GM19395 (cell line): ENCODE measurements around the gene EID1.

Experiments
- ATAC-seq: cut with Tn5 transposase; IDR thresholded peaks from one replicate; pipeline ENCODE4 v1.9.1; 2021; ENCODE audit warnings: mild to moderate bottlenecking, moderate library complexity; ENCODE audit not compliant: unreplicated experiment

Gene EID1

GRCh38 chr15:48868536-48868935 lies 9.4 kb upstream of the EID1 start:
- ATAC-seq = no peak

- no peak for ATAC-seq
Observed at GRCh38 chr15:48869966-48870365, 8.0 kb upstream of the EID1 start.

- ATAC-seq = no peak
Observed at GRCh38 chr15:48871542-48871941, 6.4 kb upstream of the EID1 start.

- ATAC-seq = no peak
Observed at GRCh38 chr15:48872632-48873031, 5.3 kb upstream of the EID1 start.

GRCh38 chr15:48875241-48875960 lies 2.5 kb upstream of the EID1 start:
- no peak for ATAC-seq

DNA sequence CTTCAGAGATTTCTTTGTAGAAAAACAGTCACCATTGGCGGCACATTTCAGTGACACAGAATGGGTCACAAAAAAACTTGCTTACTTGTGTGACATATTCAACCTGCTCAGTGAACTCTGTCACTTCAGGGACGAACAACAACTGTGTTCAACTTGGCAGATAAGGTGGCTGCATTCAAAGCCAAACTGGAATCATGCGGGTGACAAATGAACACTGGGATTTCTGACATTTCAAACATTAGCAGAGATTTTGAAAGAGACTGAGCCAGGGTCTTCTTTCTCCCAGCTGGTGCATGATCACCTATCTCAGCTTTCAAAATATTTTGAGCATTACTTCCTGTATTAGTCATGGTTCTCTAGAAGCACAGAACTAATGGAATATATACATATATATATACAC lies 1.9 kb upstream of the EID1 start:
- ATAC-seq = no peak

DNA sequence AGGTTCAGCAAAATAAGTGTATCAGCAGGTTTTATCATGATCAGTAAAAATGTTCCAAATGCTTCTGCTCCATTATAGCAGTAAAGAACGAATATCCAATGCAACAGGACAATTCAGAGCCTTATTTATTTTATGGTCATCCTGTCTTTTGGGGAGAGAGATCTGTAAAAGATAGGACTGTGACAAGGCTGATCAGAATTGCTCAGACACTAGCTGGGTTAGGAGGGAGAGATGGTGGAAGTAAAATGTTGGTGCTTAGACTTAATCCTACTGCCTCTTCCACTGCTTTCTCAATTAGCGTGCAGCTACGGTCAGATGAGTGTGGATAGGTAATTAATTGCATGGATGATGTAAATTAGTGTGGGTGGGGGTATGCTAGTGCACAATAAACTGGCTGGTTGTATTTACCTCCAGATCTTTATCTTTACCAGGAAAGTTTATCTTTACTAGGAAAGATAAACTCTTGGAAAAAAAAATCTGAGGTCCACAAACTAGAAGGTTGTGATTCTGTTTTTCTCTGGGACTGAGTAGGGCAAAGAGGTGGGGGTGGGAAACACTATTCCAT lies 2.2 kb downstream of the EID1 start:
- no peak for ATAC-seq

- no peak for ATAC-seq
Observed at GRCh38 chr15:48883699-48884098, 5.8 kb downstream of the EID1 start.

GRCh38 chr15:48887144-48887543 lies 9.2 kb downstream of the EID1 start:
- no peak for ATAC-seq

DNA sequence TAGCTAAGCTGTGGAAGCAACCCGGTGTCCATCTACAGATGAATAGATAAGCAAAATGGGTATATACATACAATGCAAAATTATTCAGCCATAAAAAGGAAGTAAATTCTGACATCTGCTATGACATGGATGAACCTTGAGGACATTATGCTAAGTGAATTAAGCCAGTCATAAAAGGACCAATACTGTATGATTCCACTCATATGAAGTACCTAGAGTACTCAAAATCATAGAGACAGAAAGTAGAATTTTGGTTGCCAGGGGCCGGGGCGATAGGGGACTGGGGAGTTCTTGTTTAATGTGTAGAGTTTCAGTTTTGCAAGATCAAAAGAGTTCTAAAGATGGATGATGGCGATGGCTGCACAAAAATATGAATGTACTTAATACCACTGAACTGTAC lies 10.3 kb downstream of the EID1 start:
- no peak for ATAC-seq

- no peak for ATAC-seq
Observed at GRCh38 chr15:48888836-48889235, 10.9 kb downstream of the EID1 start.

- ATAC-seq = no peak
Observed at GRCh38 chr15:48889925-48890324, 12.0 kb downstream of the EID1 start.

DNA sequence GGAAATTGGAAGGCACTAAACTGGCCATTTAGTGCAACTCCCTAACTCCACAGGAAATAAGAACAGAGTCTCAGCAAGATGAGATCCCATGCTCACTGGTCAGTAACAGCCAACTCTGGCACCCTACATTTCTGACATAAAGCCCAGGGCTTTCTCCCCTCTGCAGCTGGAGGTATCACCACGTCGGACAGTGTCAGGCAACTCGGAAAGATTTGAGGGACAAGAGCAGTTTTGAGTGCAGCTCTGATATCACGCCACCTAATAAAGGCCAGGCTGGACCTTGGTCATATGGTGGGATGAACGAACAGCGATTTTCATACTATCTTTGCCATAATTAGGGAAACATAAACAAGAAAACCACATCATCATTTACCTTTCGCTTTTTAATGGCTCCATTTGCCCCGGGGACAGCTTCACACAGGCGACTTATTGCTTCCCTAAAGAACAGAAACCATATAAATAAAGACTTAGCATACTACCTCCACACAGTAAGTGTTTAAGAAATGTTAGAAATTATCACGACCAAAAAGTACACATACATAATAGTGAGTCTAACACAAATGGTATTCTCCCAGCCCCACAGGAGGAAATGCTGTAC lies 12.5 kb downstream of the EID1 start:
- ATAC-seq = no peak

DNA sequence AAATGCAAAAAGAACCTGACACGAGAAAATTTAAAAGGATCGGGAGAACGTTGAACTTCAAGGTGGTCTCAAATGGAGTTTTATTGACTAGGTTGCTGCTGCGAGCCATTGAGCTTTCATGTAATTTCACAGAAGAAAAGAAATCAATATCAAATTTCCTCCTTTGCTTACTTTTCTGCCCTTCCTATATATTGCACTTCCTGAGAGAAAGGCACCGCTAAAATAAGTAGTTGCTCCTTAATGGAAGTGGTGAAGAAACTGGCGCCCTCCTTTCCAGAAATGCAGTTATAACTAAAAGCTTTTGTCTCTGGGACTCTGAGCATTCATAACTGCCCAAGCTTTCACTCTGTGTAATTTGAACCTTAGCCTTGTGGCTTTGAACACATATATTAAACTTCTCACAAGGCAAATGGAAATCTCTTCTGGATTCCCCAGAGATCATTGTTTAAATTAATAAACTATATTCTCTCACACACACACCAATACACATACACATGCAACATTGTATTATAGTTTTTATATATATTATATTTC lies 13.4 kb downstream of the EID1 start:
- ATAC-seq = no peak

GRCh38 chr15:48893311-48893710 lies 15.4 kb downstream of the EID1 start:
- no peak for ATAC-seq

- ATAC-seq = no peak
Observed at GRCh38 chr15:48896869-48897814, 19.2 kb downstream of the EID1 start.

DNA sequence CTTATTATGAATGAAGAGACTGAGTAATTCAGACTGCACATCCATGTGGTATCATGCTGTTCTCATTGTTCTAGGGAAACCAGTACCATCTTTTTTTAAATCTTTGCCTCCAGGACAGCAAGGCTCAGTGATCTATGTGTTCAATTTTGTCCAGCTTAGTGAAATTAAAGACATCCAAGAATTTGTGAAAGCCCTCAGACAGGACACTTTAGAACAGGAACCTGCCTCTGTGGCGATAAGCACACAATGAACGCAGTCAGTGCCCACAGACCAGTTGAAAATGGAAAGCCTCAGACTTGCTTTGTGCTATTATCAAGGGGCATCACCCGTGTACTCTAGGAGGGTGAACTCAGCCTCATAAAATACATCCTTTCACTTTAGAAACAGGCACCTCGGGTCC lies 20.1 kb downstream of the EID1 start:
- no peak for ATAC-seq

DNA sequence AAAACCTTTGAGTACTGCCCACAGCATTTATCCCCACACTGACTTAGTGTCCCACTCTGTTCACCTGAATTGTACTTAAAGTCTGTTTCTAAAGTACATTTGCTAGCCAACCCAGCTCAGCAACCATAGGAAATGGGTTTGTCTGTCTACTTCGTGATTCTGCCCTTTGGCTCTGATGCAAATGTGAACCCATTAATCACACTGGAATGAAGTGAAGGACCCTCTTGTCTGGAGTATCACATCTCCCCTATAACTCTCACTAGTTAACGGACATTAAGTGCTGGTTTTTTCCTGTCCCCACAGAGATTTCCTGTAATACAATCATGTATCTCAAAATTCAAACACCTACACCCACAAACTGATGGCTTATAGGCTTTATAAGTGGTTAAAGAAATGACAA lies 20.5 kb downstream of the EID1 start:
- no peak for ATAC-seq

DNA sequence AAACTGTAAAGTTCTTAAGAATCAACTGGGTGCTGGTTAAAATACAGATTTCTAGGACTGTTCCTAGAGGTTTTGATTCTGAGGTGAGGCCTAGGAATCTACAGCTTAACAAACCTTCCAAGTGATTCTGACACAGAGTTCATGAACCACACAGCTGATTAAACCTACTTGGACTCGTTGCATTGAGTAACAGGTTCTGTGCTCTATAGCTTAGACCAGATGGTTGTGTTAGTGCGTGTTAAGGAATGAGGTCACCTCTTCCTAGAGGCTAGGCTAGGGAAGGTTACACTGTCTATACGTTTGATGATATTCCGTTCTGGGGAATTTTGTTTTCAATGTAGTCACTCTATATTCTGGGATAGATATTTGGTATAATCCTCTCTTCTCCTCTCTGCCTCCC lies 21.9 kb downstream of the EID1 start:
- ATAC-seq = no peak

DNA sequence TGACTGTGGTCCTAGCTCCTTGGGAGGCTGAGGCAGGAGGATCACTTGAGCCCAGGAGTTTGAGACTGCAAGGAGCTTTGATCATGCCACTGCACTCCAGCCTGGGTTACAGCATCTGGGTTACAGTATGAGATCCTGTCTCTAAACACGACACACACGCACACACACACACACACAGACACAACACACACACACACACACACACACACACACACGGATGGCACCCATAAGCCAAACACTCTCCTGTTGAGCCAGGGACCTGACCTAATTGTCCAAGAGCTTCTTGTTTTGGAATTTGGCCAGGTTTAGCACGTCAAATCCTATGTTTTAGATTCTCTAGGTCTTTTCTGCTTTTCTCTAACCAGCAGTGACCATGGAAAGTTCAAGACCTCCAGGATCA lies 26.8 kb downstream of the EID1 start:
- ATAC-seq = no peak

GRCh38 chr15:48905216-48905615 lies 27.3 kb downstream of the EID1 start:
- ATAC-seq = no peak
